Loucy (cell line): ENCODE results near the gene RSKR.
A peak's percentile ranks its signal among the peaks of the same experiment; 100 is the strongest.

Experiments
- H2AFZ ChIP-seq: fragments of 200-600 bp; sonication (generic); 2 replicates; pipeline ENCODE4 v1.6.0; 2016; ENCODE audit warnings: antibody characterized with exemption, mild to moderate bottlenecking, low read length, moderate library complexity
- H3F3A ChIP-seq: fragments of 200-600 bp; 2 replicates; pipeline ENCODE4 v1.6.0; 2016; ENCODE audit warnings: antibody characterized with exemption, low read depth, mild to moderate bottlenecking
- H3K27me3 ChIP-seq: fragments of 200-600 bp; sonication (generic); 2 replicates; pipeline ENCODE4 v1.6.1; 2014; ENCODE audit warnings: low read length, mild to moderate bottlenecking; ENCODE audit not compliant: insufficient read depth, poor library complexity, severe bottlenecking
- H3K36me3 ChIP-seq: fragments of 200-600 bp; sonication (generic); 2 replicates; pipeline ENCODE4 v1.6.1; 2016; ENCODE audit warnings: low read length; ENCODE audit not compliant: insufficient read depth
- H3K4me1 ChIP-seq: fragments of 200-600 bp; sonication (generic); 2 replicates; pipeline ENCODE4 v1.5.1; 2014; ENCODE audit warnings: low read length, mild to moderate bottlenecking; ENCODE audit not compliant: insufficient read depth, poor library complexity, severe bottlenecking
- H3K4me2 ChIP-seq: fragments of 200-600 bp; sonication (generic); 2 replicates; pipeline ENCODE4 v1.6.0; 2014; ENCODE audit warnings: antibody characterized with exemption, low read length, low read depth, mild to moderate bottlenecking; ENCODE audit not compliant: poor library complexity, severe bottlenecking
- H3K4me3 ChIP-seq: fragments of 200-600 bp; sonication (generic); 2 replicates; pipeline ENCODE4 v1.5.1; 2014; ENCODE audit warnings: low read length, mild to moderate bottlenecking, mixed read lengths; ENCODE audit not compliant: poor library complexity, severe bottlenecking
- H3K79me2 ChIP-seq: fragments of 200-600 bp; sonication (generic); 2 replicates; pipeline ENCODE4 v1.6.1; 2014; ENCODE audit warnings: low read length; ENCODE audit not compliant: insufficient read depth
- H3K9ac ChIP-seq: fragments of 200-600 bp; sonication (generic); 2 replicates; pipeline ENCODE4 v1.6.0; 2014; ENCODE audit warnings: mild to moderate bottlenecking, low read depth, low read length, moderate library complexity; ENCODE audit not compliant: poor library complexity, severe bottlenecking
- H3K9me2 ChIP-seq: fragments of 200-600 bp; sonication (generic); replicated peaks from 2 replicates; pipeline ENCODE4 v1.6.1; 2016; ENCODE audit warnings: low read depth, low read length, mixed read lengths
- H3K9me3 ChIP-seq: fragments of 200-600 bp; sonication (generic); 2 replicates; pipeline ENCODE4 v1.6.1; 2014; ENCODE audit warnings: mild to moderate bottlenecking, antibody characterized with exemption, low read length, low read depth; ENCODE audit not compliant: insufficient read depth
- H4K20me1 ChIP-seq: fragments of 200-600 bp; sonication (generic); 2 replicates; pipeline ENCODE4 v1.6.0; 2014; ENCODE audit warnings: antibody characterized with exemption, low read length, mild to moderate bottlenecking; ENCODE audit not compliant: insufficient read depth, poor library complexity, severe bottlenecking
- EZH2phosphoT487 ChIP-seq: fragments of 200-600 bp; IDR thresholded peaks from 2 replicates; pipeline ENCODE4 v1.6.1; 2018; ENCODE audit warnings: antibody characterized with exemption, mild to moderate bottlenecking, moderate library complexity, borderline replicate concordance
- TF ChIP-seq, protein P1 (sequence below): fragments of 200-600 bp; sonication (generic); conservative IDR thresholded peaks from 2 replicates; pipeline ENCODE4 v1.5.1; 2014; ENCODE audit warnings: mild to moderate bottlenecking, antibody characterized with exemption, low read length

Gene RSKR

DNA sequence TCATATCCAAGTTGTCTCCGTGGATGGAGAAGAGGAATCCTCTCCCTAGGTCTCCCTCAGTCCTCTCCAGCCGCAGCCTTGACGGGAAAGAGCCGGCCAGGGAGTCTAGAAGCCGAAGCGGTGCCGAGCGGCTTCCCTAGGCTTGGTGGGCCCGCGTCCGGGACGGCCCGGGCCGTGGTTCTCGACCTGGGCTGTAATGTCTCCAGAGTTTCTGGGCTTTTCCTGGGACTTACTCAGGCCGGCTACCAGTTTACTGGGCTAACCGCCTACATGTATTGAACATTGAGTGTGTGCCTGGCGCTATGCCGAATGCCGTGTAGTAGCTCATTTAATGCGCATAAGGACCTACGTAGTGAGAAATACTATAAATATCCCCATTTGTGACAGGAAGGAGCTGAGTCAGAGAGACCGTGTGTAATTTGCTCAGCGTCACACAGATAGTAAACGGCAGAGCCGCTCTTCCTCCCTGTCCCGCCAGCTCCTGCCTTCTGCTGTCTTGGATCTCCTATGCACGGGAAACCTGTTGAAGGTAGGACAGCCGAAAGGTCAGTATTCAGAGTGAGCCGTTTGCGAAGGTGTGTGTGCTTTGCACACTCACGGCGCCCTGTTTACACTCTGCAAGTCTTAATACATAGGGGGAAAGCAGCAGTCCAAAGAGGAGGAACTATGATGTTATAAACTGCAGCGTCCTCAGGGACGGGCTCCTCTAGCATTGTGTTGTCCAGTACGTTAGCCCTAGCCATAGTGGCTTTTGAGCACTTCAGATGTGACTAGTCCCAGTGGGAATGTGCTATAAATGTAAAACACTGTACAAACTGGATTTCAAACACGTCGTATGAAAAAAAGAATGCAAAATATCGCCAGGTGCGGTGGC, 14.4 kb downstream of the RSKR start:
- Histone ChIP-seq H3K27me3 (no peaks in the 10 kb centered on the region), H3K4me2 (peak overlapping the region; percentile 93), H3K9me2 (no peaks in the 10 kb centered on the region), H3K79me2 (peaks cover 38% of the 10 kb centered on the region), H3K4me1 (peaks cover 19% of the 10 kb centered on the region), H4K20me1 (no peaks in the 10 kb centered on the region), H3K9ac (peak overlapping the region; percentile 95), H3F3A (no peaks in the 10 kb centered on the region), H3K4me3 (peak overlapping the region; percentile 95), H2AFZ (peak overlapping the region; percentile 68), H3K36me3 (no peaks in the 10 kb centered on the region), H3K9me3 (no peaks in the 10 kb centered on the region)
- no peak for TF ChIP-seq EZH2phosphoT487
- TF ChIP-seq, protein P1, sequence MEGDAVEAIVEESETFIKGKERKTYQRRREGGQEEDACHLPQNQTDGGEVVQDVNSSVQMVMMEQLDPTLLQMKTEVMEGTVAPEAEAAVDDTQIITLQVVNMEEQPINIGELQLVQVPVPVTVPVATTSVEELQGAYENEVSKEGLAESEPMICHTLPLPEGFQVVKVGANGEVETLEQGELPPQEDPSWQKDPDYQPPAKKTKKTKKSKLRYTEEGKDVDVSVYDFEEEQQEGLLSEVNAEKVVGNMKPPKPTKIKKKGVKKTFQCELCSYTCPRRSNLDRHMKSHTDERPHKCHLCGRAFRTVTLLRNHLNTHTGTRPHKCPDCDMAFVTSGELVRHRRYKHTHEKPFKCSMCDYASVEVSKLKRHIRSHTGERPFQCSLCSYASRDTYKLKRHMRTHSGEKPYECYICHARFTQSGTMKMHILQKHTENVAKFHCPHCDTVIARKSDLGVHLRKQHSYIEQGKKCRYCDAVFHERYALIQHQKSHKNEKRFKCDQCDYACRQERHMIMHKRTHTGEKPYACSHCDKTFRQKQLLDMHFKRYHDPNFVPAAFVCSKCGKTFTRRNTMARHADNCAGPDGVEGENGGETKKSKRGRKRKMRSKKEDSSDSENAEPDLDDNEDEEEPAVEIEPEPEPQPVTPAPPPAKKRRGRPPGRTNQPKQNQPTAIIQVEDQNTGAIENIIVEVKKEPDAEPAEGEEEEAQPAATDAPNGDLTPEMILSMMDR = no peak

DNA sequence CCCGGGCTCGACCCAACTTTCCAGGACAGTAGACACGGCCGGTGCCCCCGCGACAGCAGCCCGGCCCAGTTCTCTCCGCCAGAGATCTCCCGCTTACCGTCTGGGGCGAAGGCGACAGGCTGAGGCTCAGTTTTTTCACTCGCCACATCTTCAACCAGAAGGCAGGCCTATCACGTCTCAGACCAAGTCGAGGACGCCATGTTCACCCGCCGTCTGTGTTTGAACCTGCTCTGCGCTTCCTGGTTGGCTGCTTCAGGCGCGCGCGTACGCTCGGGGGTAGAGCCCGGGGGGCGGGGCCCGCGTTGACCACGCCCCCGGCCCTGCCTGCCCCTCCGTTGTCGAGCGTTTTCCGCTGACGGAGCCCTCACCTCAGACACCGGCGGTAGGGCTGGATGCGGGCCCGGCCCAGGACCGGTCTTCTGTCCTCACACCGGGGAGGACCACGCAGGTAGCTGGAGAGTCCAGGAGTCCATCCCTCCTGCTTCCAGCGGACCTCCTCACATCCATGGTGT, 15.1 kb downstream of the RSKR start, which contains the start of gene SPAG5:
SPAG5 (minus strand) TSS at position 227 of the 512 bp plus-strand sequence; CDS start at position 148, 79 bp downstream.
- no peaks in the 10 kb centered on the region for H3K36me3 ChIP-seq
- TF ChIP-seq EZH2phosphoT487 = no peak
- TF ChIP-seq, protein P1 = no peak

DNA sequence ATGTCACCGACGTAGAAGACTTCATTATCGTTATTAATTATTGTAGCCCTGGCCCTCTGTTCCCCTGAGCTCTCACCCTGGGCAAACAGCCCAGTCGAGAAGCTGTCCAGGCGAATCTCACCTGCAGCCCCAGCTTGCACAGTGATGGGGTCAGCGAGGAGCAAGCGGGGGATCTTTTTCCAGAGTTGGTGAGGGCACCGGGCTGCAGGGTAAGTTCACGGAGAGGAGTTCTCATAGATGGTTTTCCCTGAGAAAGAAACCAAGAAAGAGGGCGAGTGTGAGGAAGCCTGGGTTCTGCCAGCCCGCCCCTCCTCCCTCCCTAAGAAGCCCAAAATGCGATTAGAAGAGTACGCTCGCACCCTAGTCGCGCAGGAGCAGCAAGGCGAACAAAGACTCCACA, 15.6 kb downstream of the RSKR start:
- TF ChIP-seq EZH2phosphoT487 = no peak
- TF ChIP-seq, protein P1 = no peak
- H3K27me3 ChIP-seq = no peaks in the 10 kb centered on the region
- peaks cover 21% of the 10 kb centered on the region for H3K4me1 ChIP-seq
- H3K4me2 ChIP-seq = peak overlapping the region; percentile 93
- peak overlapping the region; percentile 95 for H3K4me3 ChIP-seq
- no peaks in the 10 kb centered on the region for H3K9me2 ChIP-seq
- no peaks in the 10 kb centered on the region for H4K20me1 ChIP-seq
- peaks cover 45% of the 10 kb centered on the region for H3K79me2 ChIP-seq
- H2AFZ ChIP-seq = peak overlapping the region; percentile 83
- H3K36me3 ChIP-seq = 0 out of 2 replicates have a peak, but pooled peaks cover under 1% of the 10 kb centered on the region
- peak overlapping the region; percentile 95 for H3K9ac ChIP-seq
- H3F3A ChIP-seq = no peaks in the 10 kb centered on the region
- H3K9me3 ChIP-seq = no peaks in the 10 kb centered on the region

More for the DNA sequence above, 15.1 kb downstream of the RSKR start, which contains the start of gene SPAG5:
- Histone ChIP-seq H3K9me2 (no peaks in the 10 kb centered on the region), H2AFZ (peak within 1 kb of the TSS; percentile 83), H3K27me3 (no peaks in the 10 kb centered on the region), H3F3A (no peaks in the 10 kb centered on the region), H3K4me3 (peak within 1 kb of the TSS; percentile 95), H3K9ac (peak within 1 kb of the TSS; percentile 95), H3K4me2 (peak within 1 kb of the TSS; percentile 93), H4K20me1 (no peaks in the 10 kb centered on the region), H3K79me2 (peaks cover 43% of the 10 kb centered on the region), H3K9me3 (no peaks in the 10 kb centered on the region), H3K4me1 (peaks cover 21% of the 10 kb centered on the region)
